Measurements from ENCODE around the gene BPIFB3. TPM values are rescaled to one million over a fixed set of nuclear protein-coding genes. Genes with fewer than 3 reads are reported as not detected.
"Not testable (repeated sequence)": the region's sequence is repeated elsewhere in the genome, so short reads cannot be mapped to it uniquely, and the experiment has no call there.

Gene BPIFB3
- polyA plus RNA-seq, 3 donors, result not detected

DNA sequence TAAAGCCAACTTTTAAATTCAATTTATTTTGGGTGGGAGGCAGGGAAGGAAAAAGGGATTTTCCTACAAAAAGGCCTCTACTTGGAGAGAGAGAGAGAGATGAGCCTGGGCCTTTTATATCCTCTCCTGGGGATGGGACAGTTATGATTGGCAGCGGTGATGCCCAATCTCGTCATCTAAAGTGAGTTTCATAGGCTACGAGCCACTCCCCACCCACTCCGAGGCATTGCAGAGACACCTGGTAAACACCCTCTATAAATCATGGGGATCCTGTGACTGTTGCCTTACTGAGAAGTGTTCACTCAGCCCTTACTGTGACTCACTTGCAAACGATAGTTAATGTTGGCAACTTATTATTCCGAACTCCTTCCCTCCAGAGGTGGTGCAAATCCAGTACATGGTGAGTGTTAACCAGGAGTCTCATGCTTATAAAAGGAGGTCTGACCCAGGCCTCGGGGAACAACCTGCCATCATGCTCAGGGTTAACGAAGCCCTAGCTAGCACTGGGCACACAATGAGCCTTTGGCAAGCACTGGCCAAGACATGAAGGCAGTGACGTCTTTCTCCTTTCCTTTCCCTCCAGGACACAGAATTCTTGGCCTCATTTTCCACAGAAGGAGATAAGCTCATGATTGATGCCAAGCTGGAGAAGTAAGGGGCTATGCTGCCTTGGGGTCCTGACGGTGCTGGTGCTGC lies 46.3 kb downstream of the BPIFB3 start:
- 54 to 71% (median 60%) methylated on average over 10 of the region's 10 CpGs for WGBS, 3 donors
- no peak overlapping the region for H3K27ac ChIP-seq (ENCODE audit: low read depth, low read length)

DNA sequence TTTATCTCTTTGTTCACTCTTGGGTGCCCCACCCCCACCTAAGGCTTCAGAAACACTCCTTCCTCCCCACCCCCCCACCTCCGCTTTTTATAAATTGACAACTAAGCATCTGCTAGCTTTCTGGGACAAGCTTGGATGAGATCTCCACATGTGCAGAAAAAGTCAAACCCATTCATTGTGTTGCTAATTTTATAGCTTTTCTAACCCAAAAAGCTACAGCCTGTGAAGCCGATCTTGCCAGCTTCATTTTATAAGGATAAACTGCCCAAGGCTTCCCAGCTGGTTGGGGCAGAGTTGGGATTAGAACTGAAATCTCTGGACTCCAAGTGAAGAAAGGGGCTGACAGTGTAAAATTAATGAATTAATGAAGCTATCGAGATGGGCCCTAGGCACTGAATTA lies 49.9 kb downstream of the BPIFB3 start:
- 80 to 84% (median 83%) methylated on average over 3 of the region's 3 CpGs for WGBS, 3 donors
- no peak overlapping the region for H3K27ac ChIP-seq (ENCODE audit: low read depth, low read length)

GRCh38 chr20:33104336-33104735 lies 50.6 kb downstream of the BPIFB3 start:
- WGBS, 3 donors, result 71 to 89% (median 80%) methylated on average over 3 of the region's 3 CpGs
- no peak overlapping the region for H3K27ac ChIP-seq (ENCODE audit: low read depth, low read length)

- 51 to 57% (median 53%) methylated on average over 8 of the region's 8 CpGs for WGBS, 3 donors
- no peak overlapping the region for H3K27ac ChIP-seq (ENCODE audit: low read depth, low read length)
Observed at GRCh38 chr20:33105316-33105924, 51.7 kb downstream of the BPIFB3 start.

GRCh38 chr20:33106058-33106620 lies 52.4 kb downstream of the BPIFB3 start:
- H3K27ac ChIP-seq (ENCODE audit: low read depth, low read length), result not testable (repeated sequence)
- WGBS, 3 donors, result 51 to 75% (median 65%) methylated on average over 7 of the region's 7 CpGs

- H3K27ac ChIP-seq (ENCODE audit: low read depth, low read length), result no peak overlapping the region
- WGBS, 3 donors, result 62 to 82% (median 67%) methylated on average over 2 of the region's 2 CpGs
Observed at GRCh38 chr20:33108661-33109060, 55.0 kb downstream of the BPIFB3 start.

GRCh38 chr20:33110147-33110825 lies 56.6 kb downstream of the BPIFB3 start:
- H3K27ac ChIP-seq (ENCODE audit: low read depth, low read length), result no peak overlapping the region
- 79 to 88% (median 83%) methylated on average over 8 of the region's 8 CpGs for WGBS, 3 donors

GRCh38 chr20:33111306-33111705 lies 57.6 kb downstream of the BPIFB3 start:
- no peak overlapping the region for H3K27ac ChIP-seq (ENCODE audit: low read depth, low read length)
- 91 to 98% (median 92%) methylated on average over 5 of the region's 5 CpGs for WGBS, 3 donors

- no peak overlapping the region for H3K27ac ChIP-seq (ENCODE audit: low read depth, low read length)
- 74 to 84% (median 80%) methylated on average over 7 of the region's 7 CpGs for WGBS, 3 donors
Observed at GRCh38 chr20:33112547-33113386, 59.1 kb downstream of the BPIFB3 start.

- WGBS, 3 donors, result 57 to 74% (median 60%) methylated on average over 6 of the region's 6 CpGs
- no peak overlapping the region for H3K27ac ChIP-seq (ENCODE audit: low read depth, low read length)
Observed at GRCh38 chr20:33113387-33113908, 59.7 kb downstream of the BPIFB3 start.

GRCh38 chr20:33115501-33115900 lies 61.8 kb downstream of the BPIFB3 start:
- WGBS, 3 donors, result 93 to 100% (median 99%) methylated on average over 5 to 29 of the region's 34 CpGs
- not testable (repeated sequence) for H3K27ac ChIP-seq (ENCODE audit: low read depth, low read length)

- 60 to 73% (median 69%) methylated on average over 3 of the region's 3 CpGs for WGBS, 3 donors
- no peak overlapping the region for H3K27ac ChIP-seq (ENCODE audit: low read depth, low read length)
Observed at GRCh38 chr20:33119725-33120720, 66.3 kb downstream of the BPIFB3 start.

- WGBS, 3 donors, result 88 to 96% (median 93%) methylated on average over 3 of the region's 3 CpGs
- no peak overlapping the region for H3K27ac ChIP-seq (ENCODE audit: low read depth, low read length)
Observed at GRCh38 chr20:33120934-33121333, 67.2 kb downstream of the BPIFB3 start.

- not testable (repeated sequence) for H3K27ac ChIP-seq (ENCODE audit: low read depth, low read length)
- WGBS, 3 donors, result 51 to 74% (median 65%) methylated on average over 1 of the region's 1 CpG
Observed at GRCh38 chr20:33122297-33122696, 68.6 kb downstream of the BPIFB3 start.

Measured in adipose tissue (tissue), 3 donors.